HepG2 (cell line): Measurements from ENCODE around the gene RHBDF2. TPM values are rescaled to one million over a fixed set of nuclear protein-coding genes. Genes with fewer than 3 reads are reported as not detected.

ENCODE experiments used
- CEBPB ChIP-seq: IDR thresholded peaks from 2 replicates; pipeline ENCODE4 v1.6.1; 2011; ENCODE audit warnings: low read depth, low read length, improper control_type of control experiment, borderline replicate concordance
- DNMT1 ChIP-seq: sonication (generic); formaldehyde crosslinking; IDR thresholded peaks from 2 replicates; pipeline ENCODE4 v1.5.1; 2020; ENCODE audit warnings: mild to moderate bottlenecking, missing genetic modification reagents
- HMGA1 ChIP-seq: sonication (generic); formaldehyde crosslinking; conservative IDR thresholded peaks from 2 replicates; pipeline ENCODE4 v1.4.0; 2020; ENCODE audit warnings: missing genetic modification reagents
- MATR3 ChIP-seq: sonication (generic); formaldehyde crosslinking; IDR thresholded peaks from 2 replicates; pipeline ENCODE4 v1.4.0; 2020; ENCODE audit warnings: missing genetic modification reagents
- MEF2D ChIP-seq: sonication (generic); formaldehyde crosslinking; IDR thresholded peaks from 2 replicates; pipeline ENCODE4 v1.5.1; 2020; ENCODE audit warnings: mild to moderate bottlenecking, missing genetic modification reagents
- MLLT10 ChIP-seq: sonication (generic); formaldehyde crosslinking; IDR thresholded peaks from 2 replicates; pipeline ENCODE4 v1.4.0; 2020; ENCODE audit warnings: missing genetic modification reagents
- MTA1 ChIP-seq: sonication (generic); formaldehyde crosslinking; IDR thresholded peaks from 2 replicates; pipeline ENCODE4 v1.4.0; 2020; ENCODE audit warnings: missing genetic modification reagents, mild to moderate bottlenecking, borderline replicate concordance
- PAF1 ChIP-seq: IDR thresholded peaks from 2 replicates; pipeline ENCODE4 v1.6.1; 2016; ENCODE audit warnings: missing genetic modification reagents, missing compliant biosample characterization
- PHF8 ChIP-seq: sonication (generic); formaldehyde crosslinking; IDR thresholded peaks from 2 replicates; pipeline ENCODE4 v1.5.0; 2020; ENCODE audit warnings: missing genetic modification reagents
- ZMAT3 ChIP-seq: sonication (generic); formaldehyde crosslinking; conservative IDR thresholded peaks from 2 replicates; pipeline ENCODE4 v1.7.0; 2021; ENCODE audit warnings: missing genetic modification reagents
- ZNF224 ChIP-seq: sonication (generic); formaldehyde crosslinking; IDR thresholded peaks from 2 replicates; pipeline ENCODE4 v1.5.0; 2020; ENCODE audit warnings: mild to moderate bottlenecking, missing genetic modification reagents
- ZNF230 ChIP-seq: sonication (generic); formaldehyde crosslinking; IDR thresholded peaks from 2 replicates; pipeline ENCODE4 v1.4.0; 2020; ENCODE audit warnings: mild to moderate bottlenecking, missing genetic modification reagents
- ZNF274 ChIP-seq: sonication (generic); formaldehyde crosslinking; IDR thresholded peaks from 2 replicates; pipeline ENCODE4 v1.5.1; 2020; ENCODE audit warnings: mild to moderate bottlenecking, missing genetic modification reagents
- ZNF276 ChIP-seq: sonication (generic); formaldehyde crosslinking; IDR thresholded peaks from 2 replicates; pipeline ENCODE4 v1.4.0; 2020; ENCODE audit warnings: mild to moderate bottlenecking, low read depth, missing genetic modification reagents
- ZNF510 ChIP-seq: sonication (generic); formaldehyde crosslinking; IDR thresholded peaks from 2 replicates; pipeline ENCODE4 v1.4.0; 2020; ENCODE audit warnings: low read depth, mild to moderate bottlenecking, missing genetic modification reagents
- ZNF557 ChIP-seq: sonication (generic); formaldehyde crosslinking; IDR thresholded peaks from 2 replicates; pipeline ENCODE4 v1.4.0; 2020; ENCODE audit warnings: missing genetic modification reagents
- ZNF562 ChIP-seq: sonication (generic); formaldehyde crosslinking; IDR thresholded peaks from 2 replicates; pipeline ENCODE4 v1.8.0; 2022; ENCODE audit warnings: missing genetic modification reagents, borderline replicate concordance
- ZNF569 ChIP-seq: sonication (generic); formaldehyde crosslinking; IDR thresholded peaks from 2 replicates; pipeline ENCODE4 v1.5.0; 2020; ENCODE audit warnings: mild to moderate bottlenecking, missing genetic modification reagents, moderate library complexity, borderline replicate concordance
- ZNF646 ChIP-seq: sonication (generic); formaldehyde crosslinking; IDR thresholded peaks from 2 replicates; pipeline ENCODE4 v1.9.0; 2021; ENCODE audit warnings: mild to moderate bottlenecking, missing genetic modification reagents
- ZNF672 ChIP-seq: sonication (generic); formaldehyde crosslinking; IDR thresholded peaks from 2 replicates; pipeline ENCODE4 v1.8.1; 2022; ENCODE audit warnings: missing genetic modification reagents
- polyA plus RNA-seq, 8 experiments: library from polyadenylated mRNA; depleted of rRNA in 3 of 8; stranded (reverse) in 7 of 8; unstranded in 1 of 8; fragments of >200 nt; fragmentation: Illumina TruSeq in 4 of 8; extraction: Trizol in 4 of 8; gene quantifications; 2 replicates each; pipeline versions ENCODE4 v1.2.1 to v1.2.3, GENCODE V29; 2011 to 2016; ENCODE audit warnings: low read depth in 4 of 8, missing spikeins in 1 of 8, mixed read lengths in 1 of 8; ENCODE audit not compliant: insufficient read depth in 1 of 8
- total RNA-seq, 5 experiments: library from RNA; depleted of rRNA; stranded (reverse); fragments of >200 nt; fragmentation: Illumina TruSeq; extraction: Trizol; gene quantifications; 2 replicates each; pipeline ENCODE4 v1.2.3, GENCODE V29; 2016; ENCODE audit warnings: low read depth in 1 of 5

RHBDF2 gene
- total and polyA plus RNA-seq, 2 of the 13 experiments (the other 11 are each of a cell fraction or from before 2014, with no cell fraction given), result 7.8 to 24.2 TPM

DNA sequence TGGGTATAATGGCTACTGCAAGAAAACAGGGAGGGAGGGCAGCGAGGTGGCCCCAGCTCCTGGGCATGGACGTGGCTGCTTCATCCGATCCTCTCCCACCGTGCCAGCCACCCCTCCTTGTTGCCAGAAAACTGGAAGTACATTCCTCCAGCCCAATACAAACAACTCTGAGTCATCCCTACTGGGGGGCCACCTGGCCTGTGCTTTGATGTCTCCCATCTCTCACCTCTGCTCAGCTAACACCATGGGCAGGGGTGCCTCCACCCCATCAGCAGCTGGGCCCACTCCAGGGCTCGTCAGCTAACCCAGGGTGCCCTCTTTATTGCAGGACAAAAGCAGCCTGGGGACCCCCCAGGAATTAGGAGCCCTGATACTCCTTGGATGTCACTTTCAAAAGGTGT lies 2.0 kb downstream of the RHBDF2 start (continued):
- TF ChIP-seq ZNF646 (CRISPR knock-in tag) (no peak), MEF2D (no peak; the same call in 1 of the 2 replicates), MATR3 (CRISPR knock-in tag) (no peak), PHF8 (CRISPR knock-in tag) (no peak; the same call in 1 of the 2 replicates), MLLT10 (CRISPR knock-in tag) (no peak), ZNF557 (CRISPR knock-in tag) (no peak; the same call in 1 of the 2 replicates), HMGA1 (CRISPR knock-in tag) (no peak), ZNF230 (CRISPR knock-in tag) (no peak), DNMT1 (CRISPR knock-in tag) (no peak), ZNF274 (0 out of 2 replicates have a peak, but pooled peaks have one; percentile 39), ZNF569 (CRISPR knock-in tag) (no peak), ZMAT3 (CRISPR knock-in tag) (peak; percentile 85), PAF1 (CRISPR knock-in tag) (0 out of 2 replicates have a peak, but pooled peaks have one; percentile 55), CEBPB (no peak), ZNF672 (CRISPR knock-in tag) (no peak), ZNF224 (no peak), ZNF562 (no peak), ZNF510 (CRISPR knock-in tag) (no peak), MTA1 (CRISPR knock-in tag) (peak; percentile 75; the same call in 1 of the 2 replicates), ZNF276 (no peak)
